Fibroblast of lung (primary cell): ENCODE results near the gene HSH2D. TPM values are rescaled to one million over a fixed set of nuclear protein-coding genes. Genes with fewer than 3 reads are reported as not detected.

ENCODE experiments used
- DNase-seq, 2 donors: peaks; one replicate each; pipeline versions ENCODE4 v3.0.0 to v3.0.0-alpha.2; 2010; ENCODE audit warnings: low read depth in 2 of 2
- H2AFZ ChIP-seq: 2 replicates; pipeline ENCODE4 v1.5.1; 2012; ENCODE audit warnings: low read length, control low read depth, inconsistent platforms
- H3K27ac ChIP-seq: 2 replicates; pipeline ENCODE4 v1.5.1; 2011; ENCODE audit warnings: low read length, control low read depth; ENCODE audit not compliant: insufficient read depth
- H3K27me3 ChIP-seq: 2 replicates; pipeline ENCODE4 v1.5.1; 2011; ENCODE audit warnings: mild to moderate bottlenecking, low read length; ENCODE audit not compliant: control insufficient read depth, insufficient read depth
- H3K36me3 ChIP-seq: 2 replicates; pipeline ENCODE4 v1.5.1; 2011; ENCODE audit warnings: low read length; ENCODE audit not compliant: control insufficient read depth, insufficient read depth
- H3K4me1 ChIP-seq: 2 replicates; pipeline ENCODE4 v1.5.1; 2011; ENCODE audit warnings: low read length; ENCODE audit not compliant: control insufficient read depth, insufficient read depth; ENCODE audit errors: extremely low read depth
- H3K4me2 ChIP-seq: 2 replicates; pipeline ENCODE4 v1.5.1; 2011; ENCODE audit warnings: low read length, control low read depth; ENCODE audit not compliant: insufficient read depth; ENCODE audit errors: extremely low read depth
- H3K4me3 ChIP-seq, 4 experiments: fragments of 200-600 bp in 1 of 4; sonication (generic) in 1 of 4; replicated peaks in 1 of 4; 2 replicates each; pipeline ENCODE4 v1.5.1; 2011 to 2016; ENCODE audit warnings: low read length in 4 of 4, low read depth in 3 of 4, mild to moderate bottlenecking in 3 of 4, control low read depth in 2 of 4, inconsistent platforms in 1 of 4, mixed read lengths in 1 of 4; ENCODE audit not compliant: insufficient read depth in 1 of 4; ENCODE audit errors: control extremely low read depth in 1 of 4
- H3K79me2 ChIP-seq: 2 replicates; pipeline ENCODE4 v1.5.1; 2012; ENCODE audit warnings: mild to moderate bottlenecking, low read length, inconsistent platforms; ENCODE audit not compliant: control insufficient read depth, insufficient read depth
- H3K9ac ChIP-seq: 2 replicates; pipeline ENCODE4 v1.5.1; 2011; ENCODE audit warnings: mild to moderate bottlenecking, low read length, control low read depth; ENCODE audit not compliant: insufficient read depth
- H3K9me3 ChIP-seq: 2 replicates; pipeline ENCODE4 v1.5.1; 2012; ENCODE audit warnings: low read depth, low read length; ENCODE audit not compliant: control insufficient read depth, insufficient read depth
- H4K20me1 ChIP-seq: 2 replicates; pipeline ENCODE4 v1.5.1; 2011; ENCODE audit warnings: low read length; ENCODE audit not compliant: control insufficient read depth, insufficient read depth; ENCODE audit errors: extremely low read depth
- CTCF ChIP-seq, 2 donors: IDR thresholded peaks in 1 of 2; conservative IDR thresholded peaks in 1 of 2; 1 replicate in 1 of 2; 2 replicates in 1 of 2; pipeline ENCODE4 v1.5.1; 2011 to 2012; ENCODE audit warnings: low read length in 2 of 2, control low read depth in 1 of 2, inconsistent platforms in 1 of 2, low read depth in 1 of 2, mild to moderate bottlenecking in 1 of 2
- EZH2 ChIP-seq: IDR thresholded peaks from 2 replicates; pipeline ENCODE4 v1.5.1; 2012; ENCODE audit warnings: low read length, control low read depth, mild to moderate bottlenecking; ENCODE audit errors: missing control alignments
- polyA plus RNA-seq, 2 donors: library from polyadenylated mRNA; depleted of rRNA in 1 of 2; stranded (reverse) in 1 of 2; unstranded in 1 of 2; fragments of >200 nt; gene quantifications; 2 replicates each; pipeline ENCODE4 v1.2.1, GENCODE V29; 2011 to 2012; ENCODE audit warnings: missing spikeins in 1 of 2
- total RNA-seq: library from RNA; depleted of rRNA; stranded (reverse); fragments of >200 nt; gene quantifications from 2 replicates; pipeline ENCODE4 v1.2.1, GENCODE V29; 2014

The HSH2D gene
- total and polyA plus RNA-seq, 2 donors (not counting 1 experiment from before 2014, with no cell fraction given) = not detected

GRCh38 chr19:16185768-16186123 lies 42.3 kb downstream of the HSH2D start:
- Histone ChIP-seq H3K27ac (peak overlapping the region; percentile 83), H3K36me3 (peaks cover 15% of the 10 kb centered on the region), H4K20me1 (no peaks in the 10 kb centered on the region), H2AFZ (peak overlapping the region; percentile 5), H3K4me3 (peak overlapping the region; percentile 75 to 93 (median 86)), H3K4me1 (peaks cover 3% of the 10 kb centered on the region), H3K27me3 (no peaks in the 10 kb centered on the region), H3K79me2 (peaks cover 27% of the 10 kb centered on the region), H3K9ac (peak overlapping the region; percentile 77), H3K4me2 (peak overlapping the region; percentile 99), H3K9me3 (no peaks in the 10 kb centered on the region)
- peak; percentile 32 to 50 for TF ChIP-seq CTCF (conservative IDR thresholded peaks at IDR 0.05 in 1 of 2, IDR thresholded peaks at IDR 0.05 in 1 of 2; ENCODE audit: low read depth in 1 of 2, low read length in 2 of 2)
- no peak for TF ChIP-seq EZH2
- DNase-seq = peak; percentile 32 to 45

- TF ChIP-seq CTCF (conservative IDR thresholded peaks at IDR 0.05 in 1 of 2, IDR thresholded peaks at IDR 0.05 in 1 of 2; ENCODE audit: low read depth in 1 of 2, low read length in 2 of 2) (no peak), EZH2 (no peak)
- no peak overlapping the region for H2AFZ ChIP-seq
- no peak overlapping the region for H3K4me2 ChIP-seq
- H3K79me2 ChIP-seq = peaks cover 27% of the 10 kb centered on the region
- peaks cover 3% of the 10 kb centered on the region for H3K4me1 ChIP-seq
- H3K9ac ChIP-seq = no peak overlapping the region
- no peaks in the 10 kb centered on the region for H3K9me3 ChIP-seq
- H4K20me1 ChIP-seq = no peaks in the 10 kb centered on the region
- peaks cover 23% of the 10 kb centered on the region for H3K36me3 ChIP-seq
- H3K27ac ChIP-seq = no peak overlapping the region
- H3K4me3 ChIP-seq = no peak overlapping the region
- no peaks in the 10 kb centered on the region for H3K27me3 ChIP-seq
- no peak for DNase-seq
Measured at GRCh38 chr19:16188521-16188920, 45.0 kb downstream of the HSH2D start.

- H2AFZ ChIP-seq = no peak overlapping the region
- H3K9ac ChIP-seq = no peak overlapping the region
- peaks cover 23% of the 10 kb centered on the region for H3K36me3 ChIP-seq
- DNase-seq = no peak
- H3K9me3 ChIP-seq = no peaks in the 10 kb centered on the region
- TF ChIP-seq EZH2 (no peak), CTCF (conservative IDR thresholded peaks at IDR 0.05 in 1 of 2, IDR thresholded peaks at IDR 0.05 in 1 of 2; ENCODE audit: low read depth in 1 of 2, low read length in 2 of 2) (no peak)
- no peaks in the 10 kb centered on the region for H3K27me3 ChIP-seq
- H3K27ac ChIP-seq = no peak overlapping the region
- no peak overlapping the region for H3K4me3 ChIP-seq
- peaks cover 3% of the 10 kb centered on the region for H3K4me1 ChIP-seq
- H3K79me2 ChIP-seq = peaks cover 27% of the 10 kb centered on the region
- H3K4me2 ChIP-seq = no peak overlapping the region
- no peaks in the 10 kb centered on the region for H4K20me1 ChIP-seq
Measured at GRCh38 chr19:16190198-16190597, 46.7 kb downstream of the HSH2D start.
